Cardiac muscle cell (in vitro differentiated cells and primary cell): ENCODE data around the gene KDR. TPM values are rescaled to one million over a fixed set of nuclear protein-coding genes. Genes with fewer than 3 reads are reported as not detected.

Source experiments
- DNase-seq, 2 donors: peaks; one replicate each; pipeline versions ENCODE4 v3.0.0 to v3.0.0-alpha.2; 2010 to 2017; ENCODE audit warnings: low read depth in 1 of 2, low spot score in 1 of 2
- H3K27ac ChIP-seq: fragments of 200-600 bp; sonication (generic); 2 replicates; pipeline ENCODE4 v1.5.1; 2016
- H3K27me3 ChIP-seq: fragments of 200-600 bp; sonication (generic); 2 replicates; pipeline ENCODE4 v1.6.0; 2016; ENCODE audit warnings: control low read depth
- H3K36me3 ChIP-seq: fragments of 200-600 bp; sonication (generic); 2 replicates; pipeline ENCODE4 v1.5.1; 2016; ENCODE audit warnings: control low read depth
- H3K4me1 ChIP-seq: fragments of 200-600 bp; sonication (generic); 2 replicates; pipeline ENCODE4 v1.8.1; 2017; ENCODE audit warnings: low read depth, mild to moderate bottlenecking, mixed run types
- H3K4me3 ChIP-seq: fragments of 200-600 bp; sonication (generic); 2 replicates; pipeline ENCODE4 v1.5.1; 2016; ENCODE audit warnings: mild to moderate bottlenecking
- H3K9me3 ChIP-seq: fragments of 200-600 bp; sonication (generic); 2 replicates; pipeline ENCODE4 v1.5.1; 2017; ENCODE audit warnings: low read depth, mild to moderate bottlenecking, control low read depth
- CTCF ChIP-seq: IDR thresholded peaks from 2 replicates; pipeline ENCODE4 v1.5.1; 2012; ENCODE audit warnings: low read depth, mild to moderate bottlenecking, low read length
- polyA plus RNA-seq: library from polyadenylated mRNA; unstranded; fragments of >200 nt; fragmentation: Nextera tagmentation; extraction: Ambion mirVana; gene quantifications from 2 replicates; pipeline ENCODE4 v1.2.1, GENCODE V29; 2016
- total RNA-seq: library from RNA; depleted of rRNA; stranded (reverse); fragments of >200 nt; gene quantifications from 2 replicates; pipeline ENCODE4 v1.2.3, GENCODE V29; 2016

Gene KDR
- total and polyA plus RNA-seq, 2 experiments from 2014 or later, result 55.6 to 67.8 TPM

- H3K4me1 ChIP-seq, result peaks cover 10% of the 10 kb centered on the region
- H3K27me3 ChIP-seq, result no peaks in the 10 kb centered on the region
- H3K27ac ChIP-seq, result no peak overlapping the region
- no peak for TF ChIP-seq CTCF
- H3K4me3 ChIP-seq, result no peak overlapping the region
- H3K36me3 ChIP-seq, result no peaks in the 10 kb centered on the region
- DNase-seq, result no peak
- no peaks in the 10 kb centered on the region for H3K9me3 ChIP-seq
Measured at GRCh38 chr4:55068522-55068921, 56.9 kb downstream of the KDR start.

- no peak for DNase-seq
- H3K4me1 ChIP-seq, result peaks cover 10% of the 10 kb centered on the region
- H3K4me3 ChIP-seq, result no peak overlapping the region
- no peak overlapping the region for H3K27ac ChIP-seq
- H3K36me3 ChIP-seq, result no peaks in the 10 kb centered on the region
- no peaks in the 10 kb centered on the region for H3K27me3 ChIP-seq
- no peak for TF ChIP-seq CTCF
- no peaks in the 10 kb centered on the region for H3K9me3 ChIP-seq
Measured at GRCh38 chr4:55066018-55066417, 59.4 kb downstream of the KDR start.

- no peak for TF ChIP-seq CTCF
- H3K4me1 ChIP-seq, result no peaks in the 10 kb centered on the region
- H3K9me3 ChIP-seq, result no peaks in the 10 kb centered on the region
- H3K27ac ChIP-seq, result no peak overlapping the region
- no peak for DNase-seq
- no peaks in the 10 kb centered on the region for H3K36me3 ChIP-seq
- H3K4me3 ChIP-seq, result no peak overlapping the region
- H3K27me3 ChIP-seq, result no peaks in the 10 kb centered on the region
Measured at GRCh38 chr4:55055529-55055928, 69.9 kb downstream of the KDR start.

GRCh38 chr4:55051532-55051931 lies 73.9 kb downstream of the KDR start:
- TF ChIP-seq CTCF, result no peak
- no peak overlapping the region for H3K27ac ChIP-seq
- no peak for DNase-seq
- H3K27me3 ChIP-seq, result no peaks in the 10 kb centered on the region
- H3K9me3 ChIP-seq, result no peaks in the 10 kb centered on the region
- H3K4me3 ChIP-seq, result no peak overlapping the region
- no peaks in the 10 kb centered on the region for H3K36me3 ChIP-seq
- H3K4me1 ChIP-seq, result no peaks in the 10 kb centered on the region

- H3K36me3 ChIP-seq, result no peaks in the 10 kb centered on the region
- no peak overlapping the region for H3K27ac ChIP-seq
- no peak overlapping the region for H3K4me3 ChIP-seq
- TF ChIP-seq CTCF, result no peak
- no peaks in the 10 kb centered on the region for H3K4me1 ChIP-seq
- no peaks in the 10 kb centered on the region for H3K27me3 ChIP-seq
- DNase-seq, result no peak
- no peaks in the 10 kb centered on the region for H3K9me3 ChIP-seq
Measured at GRCh38 chr4:55050418-55050950, 74.9 kb downstream of the KDR start.
